GDM1 (cell line): Measurements from ENCODE around the gene LOXHD1.

Experiments
- DNase-seq: peaks from one replicate; lab custom pipeline; 2025; lab: John Stamatoyannopoulos, UW

LOXHD1 gene

DNA sequence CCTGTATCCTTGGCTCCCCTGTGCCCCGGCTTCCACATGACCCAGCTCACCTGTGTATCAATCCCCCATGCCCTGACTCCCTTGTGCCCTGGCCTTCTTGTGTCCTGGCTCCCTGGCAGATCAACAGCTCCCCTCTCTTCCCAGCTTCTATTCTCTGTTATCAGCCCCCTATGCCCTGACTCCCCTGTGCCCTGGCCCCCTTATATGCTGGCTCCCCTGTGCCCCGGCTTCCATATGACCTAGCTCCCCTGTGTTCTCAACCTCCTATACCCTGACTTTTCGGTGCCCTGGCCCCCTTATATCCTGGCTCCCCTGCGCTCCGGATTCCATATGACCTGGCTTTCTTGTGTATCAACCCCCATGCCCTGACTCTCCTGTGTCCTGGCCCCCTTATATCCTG, 209.2 kb downstream of the LOXHD1 start:
- DNase-seq, result no peak

DNA sequence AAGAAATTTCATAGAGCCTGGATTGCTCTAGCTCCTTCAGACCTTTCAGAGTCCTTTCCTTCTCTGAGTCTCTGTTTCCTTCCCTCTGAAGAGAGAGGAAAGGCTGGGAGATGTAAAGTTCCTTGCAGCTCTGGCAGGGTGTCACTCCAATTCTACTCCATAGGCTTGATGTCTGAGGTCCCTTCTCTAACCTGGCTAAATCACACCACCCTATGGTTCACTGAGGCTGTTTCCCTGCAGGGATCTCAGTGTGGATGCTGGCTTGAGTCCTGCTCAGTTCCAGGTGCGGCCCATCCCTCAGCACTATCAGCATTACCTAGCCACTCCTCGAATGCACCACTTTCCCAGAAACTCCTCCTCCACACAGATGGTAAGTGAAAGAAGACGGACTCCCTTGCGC, 209.7 kb downstream of the LOXHD1 start:
- DNase-seq, result no peak

DNA sequence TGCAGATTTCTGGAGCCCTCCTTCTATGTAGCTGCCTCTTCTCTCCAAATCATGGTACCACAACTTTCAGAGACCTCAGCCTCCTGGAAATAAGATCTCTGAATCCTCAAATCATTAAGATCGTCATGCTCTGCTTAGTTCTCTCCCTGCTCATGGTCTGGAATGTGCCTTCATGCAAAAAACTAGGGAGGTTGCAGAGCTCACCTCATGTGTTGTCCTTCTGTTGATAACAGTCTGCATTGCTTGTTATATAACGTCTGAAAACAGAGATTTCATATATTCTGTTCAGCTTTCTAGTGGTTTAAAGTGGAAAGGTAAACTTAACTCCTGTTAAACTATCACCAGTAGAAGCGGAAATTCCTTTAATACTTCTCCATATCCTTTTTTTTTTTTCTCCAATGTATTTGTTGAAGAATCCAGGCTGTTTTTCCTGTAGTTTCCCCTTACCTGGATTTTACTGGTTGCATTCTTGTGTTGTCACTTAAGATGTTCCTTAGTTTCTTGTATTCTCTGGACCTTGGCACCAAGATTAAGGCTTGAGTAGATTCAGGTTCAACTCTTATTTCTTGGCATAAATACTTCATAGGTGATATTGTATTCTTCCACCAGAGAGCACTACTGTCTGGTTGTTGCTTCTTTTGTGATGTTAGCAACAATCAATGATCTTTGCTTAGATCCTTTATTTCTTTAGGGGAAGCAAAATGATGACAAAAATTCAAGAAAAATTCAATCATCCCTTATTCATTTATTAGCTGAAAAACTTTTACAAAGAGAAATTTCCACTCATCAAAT, 211.3 kb downstream of the LOXHD1 start:
- DNase-seq, result no peak

DNA sequence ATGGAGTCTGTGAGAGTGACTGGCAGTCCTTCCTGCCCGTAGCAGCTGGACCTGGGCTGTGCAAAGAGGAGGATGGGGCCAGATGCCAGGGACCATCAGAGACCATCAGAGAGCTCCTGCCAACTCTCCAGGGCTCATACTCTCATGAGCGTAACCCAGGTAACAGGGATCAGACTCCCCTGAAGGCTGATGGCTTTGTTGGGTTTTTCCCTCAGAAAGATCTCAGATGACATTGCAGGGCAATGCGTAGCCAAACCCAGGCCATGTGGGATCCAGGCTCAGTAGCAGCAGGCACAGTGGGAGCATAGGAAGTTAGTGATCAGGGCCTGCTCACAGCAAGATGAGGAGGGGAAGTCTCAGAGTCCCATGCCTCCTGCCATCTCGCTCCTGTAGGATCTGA, 218.0 kb downstream of the LOXHD1 start:
- DNase-seq, result no peak

DNA sequence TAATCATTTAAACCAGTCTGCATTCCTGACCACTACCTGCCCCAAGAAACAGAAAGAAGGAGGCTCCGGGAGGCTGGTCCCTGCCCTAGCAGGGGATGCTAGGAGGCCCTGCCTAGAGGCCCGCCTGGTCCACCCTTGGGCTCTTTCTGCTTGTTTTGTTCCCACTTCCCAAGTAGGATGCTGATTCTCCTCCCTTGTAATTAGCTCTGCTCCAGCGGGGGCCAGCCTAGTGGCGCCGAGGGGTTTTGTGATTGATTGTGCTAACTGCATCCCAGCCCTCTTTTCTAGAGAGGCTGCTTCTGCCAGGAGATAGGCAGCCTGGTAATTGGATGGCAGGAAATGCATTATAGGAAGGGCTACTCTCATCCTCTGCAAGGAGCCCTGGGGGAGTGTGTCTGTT, 220.0 kb downstream of the LOXHD1 start:
- no peak for DNase-seq

DNA sequence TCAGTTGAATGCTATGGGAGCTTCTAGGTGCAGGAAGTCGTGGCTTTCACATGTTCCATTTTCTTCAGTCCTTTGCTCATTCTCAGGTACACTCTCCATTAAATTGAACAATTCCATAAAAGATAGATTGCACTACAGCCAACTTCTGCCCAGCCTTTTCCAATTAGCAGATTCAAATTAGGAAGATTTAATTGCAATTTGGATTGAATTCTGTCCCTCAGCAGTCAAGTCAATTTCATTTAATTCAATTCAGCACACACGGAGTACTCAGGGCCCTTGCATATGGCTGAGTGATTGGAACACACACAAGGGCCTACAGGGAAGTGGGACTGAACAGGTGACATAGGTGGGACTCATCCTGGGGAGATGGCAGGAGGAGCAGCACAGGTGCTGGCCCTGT, 220.4 kb downstream of the LOXHD1 start:
- DNase-seq, result no peak

DNA sequence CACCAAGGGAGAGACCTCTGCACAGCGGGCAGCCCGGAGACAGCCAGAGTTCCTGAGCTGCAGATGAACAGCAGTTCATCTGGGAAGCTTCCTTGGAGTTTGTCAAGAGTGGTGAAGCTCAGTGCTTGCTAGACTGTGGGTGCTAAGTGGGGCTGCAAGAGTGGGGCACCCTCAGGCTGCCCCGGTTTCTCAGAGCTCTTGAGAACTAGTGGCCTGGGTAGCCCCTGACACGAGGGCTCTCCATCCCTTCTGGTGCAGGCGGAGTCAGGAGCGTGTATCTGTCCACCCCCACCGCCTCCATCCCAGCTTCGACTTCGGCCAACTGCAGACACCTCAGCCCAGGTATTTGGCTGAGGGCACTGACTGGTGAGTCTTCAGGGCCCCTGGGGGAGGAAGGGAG, 222.0 kb downstream of the LOXHD1 start:
- DNase-seq, result no peak

DNA sequence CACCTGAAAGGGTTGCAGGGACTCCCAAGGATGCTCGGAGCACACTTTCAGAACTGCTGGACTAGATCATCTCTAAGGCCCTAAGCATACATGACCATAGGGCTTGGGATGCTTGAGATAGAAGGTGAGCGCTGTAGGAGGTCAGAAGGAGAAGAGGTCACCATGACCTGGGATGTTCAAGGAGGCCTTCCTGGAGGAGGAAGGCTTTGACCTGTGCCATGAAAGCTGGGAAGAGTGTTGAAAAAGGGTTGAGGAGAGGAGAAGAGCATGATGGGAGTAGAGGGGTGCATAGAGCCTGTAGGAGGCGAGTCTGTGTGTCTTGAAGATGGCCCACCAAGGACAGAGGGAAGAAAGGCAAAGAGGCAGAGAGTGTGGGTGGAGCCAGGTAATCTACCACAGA, 222.4 kb downstream of the LOXHD1 start:
- DNase-seq, result no peak

DNA sequence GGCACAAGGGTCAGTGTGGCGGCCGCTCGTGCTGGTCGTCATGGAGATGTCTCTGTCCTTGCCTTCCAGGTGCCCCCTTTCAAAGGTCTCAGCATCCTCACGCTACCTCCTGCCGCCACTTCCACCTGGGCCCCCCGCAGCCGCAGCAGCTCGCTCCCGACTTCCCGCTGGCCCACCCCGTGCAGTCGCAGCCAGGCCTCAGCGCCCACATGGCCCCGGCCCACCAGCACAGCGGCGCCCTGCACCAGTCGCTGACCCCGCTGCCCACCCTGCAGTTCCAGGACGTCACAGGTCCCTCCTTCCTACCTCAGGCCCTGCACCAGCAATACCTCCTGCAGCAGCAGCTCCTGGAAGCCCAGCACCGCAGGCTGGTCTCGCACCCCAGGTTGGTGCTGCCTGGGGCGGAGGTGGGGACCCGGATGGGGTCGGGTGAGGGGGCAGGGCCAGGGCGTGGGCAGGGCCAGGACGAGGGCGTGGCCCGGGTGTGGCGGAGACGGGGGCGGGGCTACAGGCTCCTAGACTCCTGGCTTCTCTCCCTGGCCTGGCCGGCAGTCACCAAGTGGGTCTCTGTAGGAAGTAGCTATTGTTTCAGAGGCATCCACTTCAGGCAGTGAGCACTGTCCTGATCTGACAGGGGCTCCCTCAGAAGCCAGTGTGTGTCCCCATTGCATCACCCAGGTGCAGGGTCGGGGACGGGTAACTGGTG, 223.7 kb downstream of the LOXHD1 start:
- no peak for DNase-seq

DNA sequence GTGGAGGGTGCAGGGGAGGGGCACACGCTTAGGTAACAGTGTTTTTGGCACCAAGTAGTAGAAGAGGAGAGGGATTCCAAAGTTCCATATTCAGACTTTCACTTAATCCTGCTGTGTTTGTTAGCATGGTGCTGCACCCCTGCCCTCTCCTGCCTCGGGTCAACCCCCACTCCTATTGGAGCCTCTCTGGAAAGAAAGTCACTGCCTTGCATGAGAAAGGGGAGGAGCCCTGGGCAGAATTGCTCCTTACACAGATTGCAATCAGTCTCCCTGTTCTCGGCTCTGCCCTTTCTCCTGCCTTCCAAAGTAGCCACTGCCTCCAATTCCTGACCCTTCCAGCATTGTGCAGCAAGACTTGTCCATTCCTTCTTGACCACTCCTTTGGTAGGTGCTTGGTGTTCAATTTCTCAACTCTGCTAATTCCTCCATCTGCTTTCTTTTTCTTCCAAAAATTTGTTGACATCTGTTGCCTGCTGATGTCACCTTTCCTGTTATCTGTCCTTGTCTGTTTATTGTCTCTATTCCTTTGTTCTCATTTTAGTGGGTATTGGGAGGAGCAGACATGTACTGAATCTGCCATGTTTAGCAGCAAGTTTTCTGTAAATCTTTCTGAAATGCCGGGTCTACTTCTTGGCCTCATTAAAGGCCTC, 225.4 kb downstream of the LOXHD1 start:
- no peak for DNase-seq

DNA sequence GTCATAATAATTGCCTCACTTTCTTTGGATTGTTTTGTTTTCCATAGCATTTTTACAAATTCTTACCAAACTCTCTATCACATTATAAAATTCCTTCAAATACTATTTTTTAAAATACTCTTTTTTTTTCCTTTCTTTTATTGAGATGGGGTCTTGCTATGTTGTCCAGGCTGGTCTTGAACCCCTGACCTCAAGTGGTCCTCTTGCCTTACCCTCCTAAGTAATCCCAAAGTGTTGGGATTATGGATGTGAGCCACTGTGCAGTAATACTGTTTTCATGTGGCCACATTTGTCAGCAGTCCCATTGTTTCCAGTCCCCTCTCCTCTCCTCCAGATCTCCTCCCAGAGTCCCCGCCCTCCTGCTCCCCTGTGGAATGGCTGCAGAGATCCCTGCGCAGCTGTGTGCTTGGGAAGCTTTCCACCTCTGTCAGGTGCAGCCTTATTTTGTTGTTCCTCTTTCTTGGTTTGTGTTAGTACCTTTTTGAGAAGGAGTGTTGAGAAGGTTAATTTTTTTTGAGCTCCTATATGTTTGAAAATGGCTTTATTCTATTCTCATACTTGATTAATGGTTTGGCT, 227.3 kb downstream of the LOXHD1 start:
- no peak for DNase-seq

DNA sequence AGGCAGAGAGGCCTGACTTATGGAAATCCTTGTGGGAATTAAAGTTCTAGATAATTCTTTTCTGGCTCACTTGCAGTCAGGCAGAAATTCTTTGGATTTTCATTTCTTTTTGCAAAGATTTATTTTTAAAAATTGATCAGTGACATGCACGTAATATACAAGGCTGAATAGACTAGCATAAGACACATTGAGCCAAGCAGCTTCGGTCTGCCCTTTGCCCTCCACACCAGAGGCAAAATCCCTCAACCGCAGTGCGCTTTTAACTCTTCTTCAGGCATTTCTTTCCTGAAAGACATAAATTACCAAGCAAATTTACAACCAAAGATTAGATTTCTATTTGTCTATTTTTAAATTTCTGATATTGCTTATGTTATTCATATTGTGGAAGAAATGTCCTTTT, 227.9 kb downstream of the LOXHD1 start:
- DNase-seq, result no peak

DNA sequence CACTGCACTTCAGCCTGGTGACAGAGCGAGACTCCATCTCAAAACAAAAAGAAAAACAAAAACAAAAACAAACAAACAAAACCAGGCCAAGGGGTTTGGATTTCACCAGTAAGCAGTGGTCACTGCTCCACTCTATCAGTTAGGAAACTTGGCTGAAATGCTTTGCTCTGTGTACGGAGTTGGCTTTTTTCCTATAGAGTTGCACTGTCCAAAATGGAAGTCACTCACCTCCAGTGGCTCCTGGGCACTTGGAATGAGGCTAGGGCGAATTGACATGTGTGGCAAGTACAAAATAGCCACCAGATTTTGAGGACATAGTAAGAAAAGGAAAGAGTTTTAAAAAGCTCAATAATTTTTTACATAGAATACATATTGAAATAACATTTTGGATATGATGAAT, 228.7 kb downstream of the LOXHD1 start:
- DNase-seq, result no peak

DNA sequence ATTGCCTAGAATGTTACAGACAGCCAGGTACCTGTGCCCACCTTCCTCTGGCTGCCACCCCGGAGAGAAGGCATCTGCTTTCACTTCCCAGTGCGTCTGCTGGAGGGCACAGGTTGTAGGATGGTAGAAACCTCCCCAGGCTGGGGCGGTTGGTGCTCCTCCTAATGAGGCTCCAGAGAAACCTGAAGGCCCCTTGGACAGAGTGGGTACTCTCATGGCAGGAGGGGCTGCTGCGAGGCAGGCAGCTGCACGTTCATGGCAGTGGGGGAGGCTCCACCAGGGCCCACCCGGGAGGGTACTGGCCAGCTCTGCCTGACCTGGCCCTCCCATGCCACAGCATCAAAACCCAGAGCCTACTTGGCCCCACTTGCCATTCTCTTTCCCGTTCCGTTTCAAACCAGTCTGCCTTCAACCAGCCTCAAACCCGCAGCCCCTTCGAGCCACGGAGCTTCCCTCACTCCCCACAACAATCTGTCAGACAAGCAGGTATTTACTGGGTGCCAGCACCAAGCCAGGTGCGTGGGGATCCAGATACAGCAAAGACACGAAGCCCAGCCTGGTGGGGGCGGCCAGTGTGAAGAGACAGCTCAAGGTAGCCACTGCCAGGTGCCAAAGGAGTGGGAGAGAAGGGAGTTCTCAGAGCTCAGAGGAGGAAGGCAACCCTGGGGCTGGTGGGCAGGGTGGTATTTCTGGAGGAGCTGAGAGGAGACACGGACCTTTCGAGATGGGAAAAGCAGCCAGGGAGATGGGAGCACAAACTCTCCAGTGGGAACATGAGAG, 229.6 kb downstream of the LOXHD1 start:
- DNase-seq, result no peak
